ENCODE results near the gene FHIT.

GRCh38 chr3:59850417-59850816, 1400.8 kb downstream of the FHIT start:
- TF ChIP-seq POLR2AphosphoS5 (IDR thresholded peaks at IDR 0.05) (no peak), CTCF (IDR thresholded peaks at IDR 0.05) (no peak), POLR2A (IDR thresholded peaks at IDR 0.05) (no peak), EP300 (IDR thresholded peaks at IDR 0.05) (no peak)
